ENCODE results near the gene GNB1L. TPM values are rescaled to one million over a fixed set of nuclear protein-coding genes. Genes with fewer than 3 reads are reported as not detected.

Gene GNB1L
- total and polyA plus RNA-seq, 2 of the 13 experiments (the other 11 are each of a cell fraction or from before 2014, with no cell fraction given), result 2.5 to 7.4 TPM

DNA sequence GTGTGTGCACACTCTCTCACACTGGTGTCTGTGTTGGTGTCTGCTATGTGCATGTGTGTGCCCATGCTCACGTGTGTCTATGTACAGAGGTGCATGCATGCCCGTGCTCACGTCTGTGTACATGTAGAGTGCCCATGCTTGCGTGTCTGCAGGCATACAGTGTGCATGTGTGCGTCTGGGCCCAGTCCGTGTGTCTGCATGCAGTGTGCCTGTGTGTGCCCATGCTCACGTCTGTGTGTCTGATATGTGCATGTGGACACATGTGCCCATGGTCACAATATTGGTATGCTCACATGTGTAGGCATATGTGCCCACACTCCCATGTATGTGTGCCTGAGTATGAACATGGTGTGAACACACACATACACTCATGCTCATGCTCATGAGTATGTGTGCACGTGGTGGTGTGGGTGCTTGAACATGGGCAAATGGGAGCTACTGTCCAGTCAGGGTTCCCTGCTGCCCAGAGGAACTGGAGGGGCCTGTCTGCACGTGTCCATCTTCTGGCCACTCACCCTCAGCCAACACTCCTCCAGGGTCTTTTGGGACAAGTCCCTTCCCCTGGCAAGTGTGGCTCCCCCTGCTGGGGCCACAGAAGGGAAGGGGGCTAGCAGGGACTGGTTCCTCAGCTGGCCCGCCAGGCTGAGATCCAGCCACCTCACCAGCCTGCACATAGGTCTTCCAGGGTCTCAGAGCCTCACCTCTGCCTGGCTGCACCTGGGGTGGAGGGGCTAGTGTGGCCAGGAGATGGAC, 101.4 kb downstream of the GNB1L start:
- WGBS (ENCODE audit: low lambda C conversion rate), result 0% methylated on average over 1 of the region's 10 CpGs
- no peaks in the 10 kb centered on the region for H3K9me3 ChIP-seq (ENCODE audit: low read length)
- no TSS peak for BruUV-seq (replicated peaks)
- ATAC-seq (no peak), DNase-seq (ENCODE audit: low spot score) (no peak), FAIRE-seq (no peak)
- H4K20me1 ChIP-seq (ENCODE audit: insufficient read depth, low read length), result no peaks in the 10 kb centered on the region; the same call in 1 of the 2 replicates
- no peaks in the 10 kb centered on the region for H3K36me3 ChIP-seq (replicated peaks in 1 of 2; ENCODE audit: control insufficient read depth in 1 of 2, insufficient read depth in 2 of 2, low read length in 2 of 2)
- ChIA-PET POLR2A (no interaction called here), CTCF (ENCODE audit: low intra/inter-chr PET ratio, low total read pairs) (no interaction called here)
- H3K27ac ChIP-seq (ENCODE audit: extremely low read length, insufficient read depth, low read length), result no peak overlapping the region
- no peak overlapping the region for H3K4me3 ChIP-seq (replicated peaks in 1 of 3; ENCODE audit: insufficient read depth in 1 of 3, low read depth in 2 of 3, low read length in 3 of 3)
- H3K9ac ChIP-seq (ENCODE audit: insufficient read depth, low read depth, low read length), result no peak overlapping the region
- H3K4me1 ChIP-seq (ENCODE audit: insufficient read depth, low read length), result peaks cover 29% of the 10 kb centered on the region; the same call in 1 of the 2 replicates
- in situ Hi-C loops (cut with HindIII; ENCODE audit: extremely low pct_ligation_motif_present, low pct_unique_long_range_greater_than_20kb), result loop anchor here (10.0 kb wide), 1 partner anchor 162 kb away; no protein-coding TSS in a partner anchor
- H3K79me2 ChIP-seq (ENCODE audit: insufficient read depth, low read length), result no peaks in the 10 kb centered on the region
- H2AFZ ChIP-seq (ENCODE audit: low read length), result no peak overlapping the region
- H3K27me3 ChIP-seq (ENCODE audit: control insufficient read depth in 1 of 2, insufficient read depth in 2 of 2, low read length in 2 of 2), result peaks cover 24 to 94% of the 10 kb centered on the region in 2 experiments
- no peak overlapping the region for H3K4me2 ChIP-seq (ENCODE audit: low read depth, low read length)
- intact Hi-C loops (cut with micrococcal nuclease; ENCODE audit: unreplicated experiment), result no loop called here
- TF ChIP-seq, protein P1, sequence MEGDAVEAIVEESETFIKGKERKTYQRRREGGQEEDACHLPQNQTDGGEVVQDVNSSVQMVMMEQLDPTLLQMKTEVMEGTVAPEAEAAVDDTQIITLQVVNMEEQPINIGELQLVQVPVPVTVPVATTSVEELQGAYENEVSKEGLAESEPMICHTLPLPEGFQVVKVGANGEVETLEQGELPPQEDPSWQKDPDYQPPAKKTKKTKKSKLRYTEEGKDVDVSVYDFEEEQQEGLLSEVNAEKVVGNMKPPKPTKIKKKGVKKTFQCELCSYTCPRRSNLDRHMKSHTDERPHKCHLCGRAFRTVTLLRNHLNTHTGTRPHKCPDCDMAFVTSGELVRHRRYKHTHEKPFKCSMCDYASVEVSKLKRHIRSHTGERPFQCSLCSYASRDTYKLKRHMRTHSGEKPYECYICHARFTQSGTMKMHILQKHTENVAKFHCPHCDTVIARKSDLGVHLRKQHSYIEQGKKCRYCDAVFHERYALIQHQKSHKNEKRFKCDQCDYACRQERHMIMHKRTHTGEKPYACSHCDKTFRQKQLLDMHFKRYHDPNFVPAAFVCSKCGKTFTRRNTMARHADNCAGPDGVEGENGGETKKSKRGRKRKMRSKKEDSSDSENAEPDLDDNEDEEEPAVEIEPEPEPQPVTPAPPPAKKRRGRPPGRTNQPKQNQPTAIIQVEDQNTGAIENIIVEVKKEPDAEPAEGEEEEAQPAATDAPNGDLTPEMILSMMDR (CRISPR knock-in tag; IDR thresholded peaks at IDR 0.05), result peak; percentile 44
- TF ChIP-seq, protein P2, sequence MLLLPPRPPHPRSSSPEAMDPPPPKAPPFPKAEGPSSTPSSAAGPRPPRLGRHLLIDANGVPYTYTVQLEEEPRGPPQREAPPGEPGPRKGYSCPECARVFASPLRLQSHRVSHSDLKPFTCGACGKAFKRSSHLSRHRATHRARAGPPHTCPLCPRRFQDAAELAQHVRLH (CRISPR knock-in tag; IDR thresholded peaks at IDR 0.05; ENCODE audit: borderline replicate concordance, low read depth), result no peak
- TF ChIP-seq UBTF (CRISPR knock-in tag; IDR thresholded peaks at IDR 0.05) (no peak), MATR3 (CRISPR knock-in tag; IDR thresholded peaks at IDR 0.05) (no peak), SNAPC4 (CRISPR knock-in tag; IDR thresholded peaks at IDR 0.05) (no peak), EEA1 (CRISPR knock-in tag; IDR thresholded peaks at IDR 0.05; ENCODE audit: borderline replicate concordance) (no peak), ASH2L (IDR thresholded peaks at IDR 0.05; ENCODE audit: insufficient read length, low read depth, low read length) (no peak), ZNF180 (CRISPR knock-in tag; IDR thresholded peaks at IDR 0.05; ENCODE audit: borderline replicate concordance, low read depth) (no peak)
- TF ChIP-seq, protein P3, sequence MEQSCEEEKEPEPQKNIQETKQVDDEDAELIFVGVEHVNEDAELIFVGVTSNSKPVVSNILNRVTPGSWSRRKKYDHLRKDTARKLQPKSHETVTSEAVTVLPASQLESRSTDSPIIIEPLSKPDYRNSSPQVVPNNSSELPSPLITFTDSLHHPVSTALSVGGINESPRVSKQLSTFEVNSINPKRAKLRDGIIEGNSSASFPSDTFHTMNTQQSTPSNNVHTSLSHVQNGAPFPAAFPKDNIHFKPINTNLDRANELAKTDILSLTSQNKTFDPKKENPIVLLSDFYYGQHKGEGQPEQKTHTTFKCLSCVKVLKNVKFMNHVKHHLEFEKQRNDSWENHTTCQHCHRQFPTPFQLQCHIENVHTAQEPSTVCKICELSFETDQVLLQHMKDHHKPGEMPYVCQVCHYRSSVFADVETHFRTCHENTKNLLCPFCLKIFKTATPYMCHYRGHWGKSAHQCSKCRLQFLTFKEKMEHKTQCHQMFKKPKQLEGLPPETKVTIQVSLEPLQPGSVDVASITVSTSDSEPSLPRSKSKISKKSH (CRISPR knock-in tag; IDR thresholded peaks at IDR 0.05; ENCODE audit: borderline replicate concordance), result no peak

Data from HepG2 (cell line).